NK-92 treated with Interleukin-12 subunit alpha and Interleukin-12 subunit beta, amount 100 ng/mL, for 24 hours (cell line): ENCODE data around the gene BSG.
"Not testable (repeated sequence)": the region's sequence is repeated elsewhere in the genome, so short reads cannot be mapped to it uniquely, and the experiment has no call there.

Source experiments
- DNase-seq: peaks from one replicate; lab custom pipeline; 2025; lab: John Stamatoyannopoulos, UW

The BSG gene

DNA sequence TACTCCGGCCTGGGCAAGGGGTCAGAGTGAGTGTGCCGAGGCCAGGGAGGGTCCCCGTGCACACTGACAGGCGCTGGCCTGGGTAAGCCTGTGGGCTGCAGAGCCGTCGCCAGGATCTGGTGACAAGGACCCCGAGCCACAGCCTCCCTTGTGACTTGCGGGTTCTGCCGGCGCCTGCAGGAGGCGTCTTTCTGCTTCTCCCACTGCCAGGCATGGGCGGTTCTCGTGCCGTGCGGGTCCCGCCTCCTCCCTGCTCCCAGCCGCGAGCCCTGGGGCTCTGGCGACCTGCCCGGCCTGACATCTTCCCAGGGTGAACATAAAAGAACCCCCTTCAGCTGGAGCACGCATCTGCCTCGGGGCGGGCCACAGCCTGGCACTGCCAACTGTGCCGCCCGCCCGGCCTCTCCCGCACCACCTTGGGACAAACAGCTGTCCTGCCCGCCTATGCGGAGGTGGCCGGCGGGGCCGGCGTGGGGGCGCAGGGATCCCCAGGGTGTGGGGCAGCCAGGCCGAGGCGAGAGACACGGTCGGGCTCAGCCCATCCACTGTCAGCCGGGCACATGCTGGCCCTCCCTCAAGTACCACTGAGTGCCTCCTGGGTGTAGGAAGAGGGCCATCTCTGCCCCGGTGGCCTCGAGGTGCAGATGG lies 15.8 kb downstream of the BSG start:
- no peak for DNase-seq

DNA sequence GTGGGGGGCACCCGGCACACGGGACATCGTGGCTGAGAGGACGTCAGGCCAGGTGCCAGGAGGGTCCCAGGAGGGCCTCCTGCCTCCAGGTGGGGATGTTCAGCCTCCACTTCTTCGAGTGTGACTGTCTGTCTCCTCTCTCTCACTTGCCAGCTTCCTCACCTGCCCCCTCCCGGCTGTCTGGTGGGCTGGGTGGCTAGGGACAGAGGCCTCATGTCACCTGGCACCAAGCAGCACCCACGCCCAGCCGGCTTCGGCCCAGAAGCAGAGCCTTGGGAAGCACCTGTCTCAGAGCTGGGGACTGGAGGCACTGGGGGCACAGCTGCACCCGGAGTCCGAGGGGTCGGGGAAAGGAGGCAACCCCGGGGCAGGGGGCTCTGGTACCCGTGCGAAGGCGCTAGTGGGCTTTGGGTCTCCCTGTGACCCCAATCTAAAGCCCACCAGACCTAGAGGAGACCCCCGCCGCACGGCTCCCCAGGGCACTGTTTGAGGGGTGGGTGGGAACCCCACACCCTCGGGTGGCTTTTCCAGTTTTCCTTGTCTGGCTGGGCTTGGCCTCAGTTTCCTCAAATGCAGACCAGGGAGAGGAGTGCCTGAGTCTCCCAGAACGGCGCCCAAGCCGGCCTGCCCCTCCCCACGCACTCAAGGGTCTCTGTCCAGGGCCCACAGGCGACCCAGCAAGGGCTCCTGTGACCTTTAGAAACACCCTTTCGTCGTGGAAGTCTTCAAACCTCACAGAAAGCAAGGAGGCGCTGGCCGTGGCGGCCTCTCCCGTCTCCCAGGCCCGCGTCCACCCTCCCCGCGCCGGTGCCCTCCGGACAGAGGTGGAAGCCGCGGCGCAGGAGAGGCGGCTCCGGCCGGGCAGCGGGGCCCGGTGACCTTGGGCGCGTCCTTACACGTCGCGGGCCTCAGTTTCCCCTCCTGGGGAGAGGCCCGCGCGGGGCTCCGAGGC lies 16.6 kb downstream of the BSG start:
- no peak for DNase-seq

DNA sequence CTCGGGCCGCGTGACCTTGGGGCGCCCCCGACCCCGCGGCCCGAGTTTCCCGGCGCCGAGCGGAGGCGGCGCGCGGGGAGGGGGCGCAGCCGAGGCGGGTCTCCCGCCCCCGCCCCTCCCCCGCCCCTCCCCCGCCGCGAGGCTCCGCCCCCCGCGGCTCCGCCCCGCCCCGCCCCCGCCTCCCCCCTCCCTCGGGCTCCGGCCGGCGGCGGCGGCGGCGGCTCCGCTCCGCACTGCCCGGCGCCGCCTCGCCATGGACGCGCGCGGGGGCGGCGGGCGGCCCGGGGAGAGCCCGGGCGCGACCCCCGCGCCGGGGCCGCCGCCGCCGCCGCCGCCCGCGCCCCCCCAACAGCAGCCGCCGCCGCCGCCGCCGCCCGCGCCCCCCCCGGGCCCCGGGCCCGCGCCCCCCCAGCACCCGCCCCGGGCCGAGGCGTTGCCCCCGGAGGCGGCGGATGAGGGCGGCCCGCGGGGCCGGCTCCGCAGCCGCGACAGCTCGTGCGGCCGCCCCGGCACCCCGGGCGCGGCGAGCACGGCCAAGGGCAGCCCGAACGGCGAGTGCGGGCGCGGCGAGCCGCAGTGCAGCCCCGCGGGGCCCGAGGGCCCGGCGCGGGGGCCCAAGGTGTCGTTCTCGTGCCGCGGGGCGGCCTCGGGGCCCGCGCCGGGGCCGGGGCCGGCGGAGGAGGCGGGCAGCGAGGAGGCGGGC lies 17.4 kb downstream of the BSG start, which contains the start of gene HCN2:
Gene HCN2, plus strand, starts transcription at position 189 of the 703 bp plus-strand sequence. Its CDS starts 65 bp downstream, at position 254.
- no peak for DNase-seq

DNA sequence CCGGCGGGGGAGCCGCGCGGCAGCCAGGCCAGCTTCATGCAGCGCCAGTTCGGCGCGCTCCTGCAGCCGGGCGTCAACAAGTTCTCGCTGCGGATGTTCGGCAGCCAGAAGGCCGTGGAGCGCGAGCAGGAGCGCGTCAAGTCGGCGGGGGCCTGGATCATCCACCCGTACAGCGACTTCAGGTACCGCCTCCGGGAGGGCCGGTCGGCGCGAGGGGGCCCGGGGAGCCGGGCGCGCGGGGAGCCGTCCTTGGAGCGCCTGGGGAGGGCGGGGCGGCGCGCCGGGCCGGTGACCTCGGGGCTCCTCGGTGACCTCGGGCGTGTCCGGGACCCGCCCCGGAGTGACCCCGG lies 18.0 kb downstream of the BSG start:
- DNase-seq = no peak

DNA sequence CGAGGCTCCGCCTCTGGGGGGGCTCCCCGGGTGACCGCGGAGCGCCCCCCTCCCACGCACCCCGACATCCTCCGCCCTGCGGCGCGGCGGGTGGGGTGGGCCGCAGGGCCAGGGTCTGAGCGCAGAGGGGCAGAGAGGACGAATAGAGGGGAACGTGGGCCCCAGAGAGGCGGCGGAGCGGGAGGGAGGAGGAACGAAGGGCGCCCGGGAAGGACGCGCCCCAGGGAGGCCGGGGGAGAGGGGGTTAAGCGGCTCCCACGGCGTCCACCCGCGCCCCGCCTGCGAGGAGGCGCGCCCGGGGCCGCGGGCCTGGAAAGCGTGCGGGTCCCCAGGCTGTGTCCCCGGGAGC lies 18.3 kb downstream of the BSG start:
- DNase-seq = no peak

DNA sequence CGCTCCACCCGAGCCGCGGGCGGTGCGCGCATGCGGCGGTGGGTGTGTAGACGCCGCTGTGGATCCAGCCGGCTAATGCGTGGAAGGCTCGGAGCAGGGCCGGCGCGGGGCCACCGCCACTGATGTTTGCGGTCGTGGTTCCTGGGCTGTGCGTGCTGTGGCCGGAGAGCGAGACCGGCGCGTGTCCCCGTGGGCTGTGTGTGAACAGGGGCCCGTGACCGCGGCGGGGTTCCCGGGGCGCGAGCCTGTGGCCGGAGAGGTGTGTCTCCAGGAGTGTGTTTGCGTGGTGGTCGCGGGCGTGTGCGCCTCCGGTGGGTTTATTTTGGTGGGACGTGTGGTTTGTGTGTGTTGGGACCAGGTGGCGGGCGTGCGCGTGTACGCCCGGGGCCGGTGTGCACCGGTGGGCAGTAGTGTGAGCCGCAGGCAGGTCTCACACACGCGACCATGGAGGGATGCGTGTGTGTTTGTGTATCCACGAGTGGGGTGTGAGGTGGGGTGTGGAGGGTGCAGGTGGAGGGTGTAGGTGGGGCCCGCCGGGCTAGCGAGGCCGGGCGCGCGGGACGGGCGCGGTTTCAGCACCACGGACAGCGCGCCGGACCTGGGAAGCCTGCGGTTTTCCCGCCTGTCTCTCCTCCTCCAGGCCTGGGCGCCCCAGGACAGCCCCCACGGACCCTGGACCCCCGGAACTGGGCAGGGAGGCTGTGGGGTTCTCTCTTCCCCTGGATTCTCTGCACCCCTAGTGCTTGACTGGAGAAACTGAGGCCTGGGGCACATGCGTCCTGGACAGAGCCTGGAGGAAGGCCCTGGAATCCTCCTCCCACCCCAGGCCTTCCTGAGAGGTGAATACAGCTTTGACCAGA lies 18.9 kb downstream of the BSG start:
- no peak for DNase-seq

DNA sequence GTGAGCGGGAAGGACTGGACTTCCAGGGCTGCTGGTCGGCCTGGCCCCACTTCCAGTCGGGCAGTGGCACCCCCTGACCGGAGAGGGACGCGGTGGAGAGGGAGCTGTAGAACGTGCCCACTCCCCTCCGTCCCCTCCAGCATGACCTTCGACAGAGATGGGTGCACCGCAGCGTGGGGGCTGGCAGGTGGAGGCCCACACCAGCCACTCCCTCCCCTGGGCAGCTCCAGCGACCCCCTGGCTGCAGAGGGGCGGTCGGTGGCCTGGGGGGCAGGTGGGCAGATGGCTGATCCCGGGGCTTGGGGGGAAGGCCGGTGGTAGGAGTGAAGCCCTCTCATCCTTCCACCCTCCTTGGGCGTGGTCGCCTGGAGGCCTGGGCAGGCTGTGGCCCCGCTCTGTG lies 19.7 kb downstream of the BSG start:
- DNase-seq = no peak

DNA sequence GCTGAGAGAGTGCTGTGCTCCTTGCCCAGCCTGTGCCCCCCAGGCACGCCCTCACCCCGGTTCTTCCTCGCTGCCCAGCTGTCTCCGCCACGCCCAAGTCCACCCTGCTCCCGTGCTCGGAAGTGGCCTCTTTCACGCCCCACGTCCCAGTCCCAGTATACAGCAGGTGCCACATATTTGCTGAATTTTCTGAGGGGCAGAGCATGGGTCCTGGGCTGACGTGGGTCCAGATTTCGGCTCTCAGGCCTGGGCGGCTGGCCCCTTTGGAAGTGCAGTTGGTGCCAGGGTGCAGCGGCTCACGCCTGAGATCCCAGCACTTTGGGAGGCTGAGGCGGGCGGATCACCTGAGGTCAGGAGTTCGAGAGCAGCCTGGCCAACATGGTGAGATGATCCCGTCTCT lies 20.7 kb downstream of the BSG start:
- no peak for DNase-seq

DNA sequence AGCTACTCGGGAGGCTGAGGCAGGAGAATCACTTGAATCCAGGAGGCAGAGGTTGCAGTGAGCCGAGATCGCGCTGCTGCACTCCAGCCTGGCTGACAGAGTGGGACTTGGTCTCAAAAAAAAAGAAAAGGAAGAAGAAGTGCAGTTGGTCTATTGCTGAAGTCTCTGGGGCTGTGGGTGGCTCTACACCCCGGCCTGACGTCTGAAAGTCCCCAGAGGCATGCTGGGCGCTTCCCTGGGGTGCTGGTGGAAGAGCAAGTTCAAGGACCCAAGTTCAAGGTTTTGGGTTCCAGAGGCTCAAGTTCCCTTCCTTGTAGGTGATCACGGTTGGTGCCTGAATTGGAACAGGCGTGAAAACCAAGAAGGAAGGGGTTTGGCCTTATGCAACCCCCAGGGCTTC lies 21.1 kb downstream of the BSG start:
- no peak for DNase-seq

DNA sequence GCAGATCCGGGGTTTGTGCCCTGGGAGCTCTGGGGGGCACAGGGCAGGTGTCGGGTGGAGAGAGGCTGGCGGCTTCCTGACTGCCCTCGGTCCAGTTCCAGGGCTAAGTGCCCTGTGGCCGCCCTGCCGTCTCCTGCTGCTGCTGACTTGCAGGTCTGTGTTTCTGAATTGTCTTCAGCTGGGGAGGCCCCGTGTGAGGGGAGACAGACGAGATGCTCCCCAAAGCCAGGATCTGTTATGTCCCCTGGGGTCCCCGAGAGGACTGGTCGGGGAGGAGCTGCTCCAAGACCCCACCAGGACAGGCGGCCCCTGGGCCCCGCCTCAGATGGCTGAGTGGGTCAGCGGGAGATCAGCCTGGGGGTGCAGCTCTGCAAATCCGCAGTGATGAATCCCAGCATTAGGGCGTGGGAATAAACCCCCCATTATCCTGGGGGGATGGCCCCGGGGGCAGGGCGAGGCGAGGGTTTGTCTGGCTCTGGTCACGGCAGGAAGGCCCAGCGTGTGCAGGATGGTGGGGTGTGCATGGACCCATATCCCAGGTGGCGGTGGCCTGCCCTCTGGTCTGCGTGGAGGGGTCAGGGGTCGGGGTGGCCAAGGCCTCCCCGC lies 22.0 kb downstream of the BSG start:
- no peak for DNase-seq

DNA sequence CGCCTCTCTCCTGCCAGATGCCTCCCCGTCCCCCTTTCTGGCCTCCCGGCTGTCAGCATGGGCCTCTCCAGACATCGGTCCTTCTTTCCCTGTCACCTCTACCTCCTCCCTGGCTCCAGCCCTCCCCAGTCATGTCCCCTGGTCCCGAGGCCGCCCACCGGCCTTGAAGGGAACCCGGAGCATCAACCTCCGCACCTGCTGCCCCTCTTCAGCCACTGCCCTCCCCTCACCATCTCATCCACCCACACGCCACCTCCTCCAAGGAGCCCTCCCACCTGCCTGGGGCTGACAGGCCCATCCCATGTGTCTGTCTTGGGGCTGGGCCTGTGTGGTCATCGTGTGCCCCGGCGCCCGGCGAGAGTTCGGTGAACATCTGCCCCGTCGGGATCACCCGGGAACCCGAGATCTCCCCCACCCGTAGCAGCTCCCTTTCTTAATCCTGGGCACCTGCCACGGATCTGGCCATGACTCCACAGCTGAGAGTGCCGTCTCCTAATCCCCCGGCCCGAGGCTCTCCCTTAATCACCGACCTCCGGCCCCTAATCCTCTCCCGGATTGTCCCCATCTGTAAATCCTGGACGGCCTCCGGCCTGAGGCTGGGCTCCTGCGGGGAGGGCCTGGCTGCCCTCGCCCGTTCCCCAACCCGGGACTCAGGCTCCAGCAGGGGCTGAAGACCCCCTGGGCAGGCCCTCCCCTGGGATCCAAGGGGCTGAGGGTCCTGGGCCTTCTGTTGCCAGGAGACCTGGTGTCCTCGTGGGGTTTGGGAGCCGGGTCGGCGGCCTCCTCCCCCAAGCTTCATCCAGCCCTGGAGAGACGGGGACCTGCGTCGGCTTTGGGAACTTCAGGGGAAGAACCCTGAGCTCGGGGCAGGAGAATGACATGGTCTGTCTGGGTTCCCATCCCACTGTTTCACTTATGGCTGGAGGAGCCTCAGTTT lies 23.2 kb downstream of the BSG start:
- no peak for DNase-seq

DNA sequence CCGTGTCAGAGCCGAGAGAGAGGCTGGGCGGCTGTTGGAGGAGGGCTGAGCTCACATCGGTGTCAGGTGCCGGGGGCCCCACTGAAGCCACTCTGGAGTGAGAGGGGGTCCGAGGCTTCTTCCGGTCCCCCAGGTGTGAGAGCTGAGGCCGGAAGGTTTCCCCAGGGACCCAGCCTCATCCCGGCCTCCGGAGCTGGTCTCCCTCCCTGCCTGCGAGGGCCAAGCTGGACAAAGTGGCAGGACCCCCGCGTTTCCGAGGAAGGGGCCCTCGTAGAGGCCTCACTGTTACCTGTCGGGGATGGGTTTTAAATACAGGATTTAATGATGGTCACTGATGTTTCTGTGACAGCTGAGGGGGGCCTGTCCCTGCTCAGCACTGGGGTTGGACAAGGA lies 23.9 kb downstream of the BSG start:
- no peak for DNase-seq

DNA sequence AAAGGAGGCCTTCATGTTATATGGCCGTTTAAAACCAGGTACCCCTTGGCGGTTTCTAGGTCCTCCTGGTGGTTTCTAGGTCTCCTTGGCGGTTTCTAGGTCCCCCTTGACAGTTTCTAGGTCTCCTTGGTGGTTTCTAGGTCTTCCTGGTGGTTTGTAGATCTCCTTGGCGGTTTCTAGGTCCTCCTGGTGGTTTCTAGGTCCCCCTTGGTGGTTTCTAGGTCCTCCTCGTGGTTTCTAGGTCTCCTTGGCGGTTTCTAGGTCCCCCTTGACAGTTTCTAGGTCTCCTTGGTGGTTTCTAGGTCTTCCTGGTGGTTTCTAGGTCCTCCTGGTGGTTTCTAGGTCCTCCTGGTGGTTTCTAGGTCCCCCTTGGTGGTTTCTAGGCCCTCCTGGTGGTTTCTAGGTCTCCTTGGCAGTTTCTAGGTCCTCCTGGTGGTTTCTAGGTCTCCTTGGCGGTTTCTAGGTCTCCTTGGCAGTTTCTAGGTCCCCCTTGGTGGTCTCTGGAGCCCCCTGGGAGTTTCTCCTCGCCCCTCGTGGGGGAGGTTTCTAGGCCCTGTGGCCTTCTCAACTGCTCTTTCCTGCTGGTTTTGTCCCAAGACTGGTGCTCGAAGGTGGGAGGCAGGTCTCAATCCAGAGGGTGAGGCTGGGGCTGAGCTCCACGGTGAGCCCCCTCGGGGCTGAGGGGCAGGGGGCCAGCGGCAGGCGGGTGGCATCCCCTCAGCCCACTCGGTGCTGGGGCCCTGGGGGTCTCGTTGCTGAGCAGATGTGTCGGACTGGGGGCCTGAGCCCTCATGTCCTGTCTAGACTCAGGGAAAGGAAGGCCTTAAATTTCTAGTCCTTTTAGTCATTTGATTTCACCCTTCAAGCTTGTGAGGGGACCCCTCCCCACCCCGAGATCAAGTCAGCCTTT lies 25.3 kb downstream of the BSG start:
- no peak for DNase-seq

DNA sequence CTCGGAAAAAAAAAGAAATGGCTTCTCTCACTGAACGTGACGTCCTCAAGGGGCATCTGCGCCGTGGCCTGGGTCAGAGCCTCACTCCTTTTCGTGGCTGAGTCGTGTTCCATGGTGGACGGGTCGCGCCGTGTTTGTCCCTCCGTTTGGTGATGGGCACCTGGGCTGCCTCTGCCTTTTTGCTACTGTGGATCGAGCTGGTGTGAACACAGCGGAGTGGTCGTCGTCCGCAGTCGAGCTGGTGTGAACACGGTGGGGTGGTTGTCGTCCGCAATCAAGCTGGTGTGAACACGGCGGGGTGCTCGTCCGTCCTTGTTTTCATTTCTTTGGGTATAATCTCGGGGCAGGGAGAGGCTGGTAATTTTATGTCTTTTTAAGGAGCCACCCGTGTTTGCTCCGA lies 28.9 kb downstream of the BSG start:
- no peak for DNase-seq

DNA sequence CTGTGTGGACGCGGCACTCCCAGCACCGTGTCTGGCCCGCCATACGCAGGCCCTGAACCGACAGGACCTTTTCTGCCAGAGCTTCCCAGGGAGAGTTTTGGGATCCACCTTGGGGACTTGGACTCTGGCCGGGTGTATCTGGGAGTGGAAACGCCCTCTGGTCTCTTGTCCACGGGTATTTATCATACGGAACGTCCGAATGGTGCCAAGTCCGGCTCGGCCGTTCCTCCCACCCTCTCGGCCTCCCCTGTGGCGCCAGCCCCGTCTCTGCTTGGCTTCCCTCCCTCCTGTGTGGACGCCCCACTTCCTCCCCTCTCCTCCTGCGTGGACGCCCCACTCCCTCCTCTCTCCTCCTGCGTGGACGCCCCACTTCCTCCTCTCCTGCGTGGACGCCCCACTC lies 29.4 kb downstream of the BSG start:
- DNase-seq = no peak

DNA sequence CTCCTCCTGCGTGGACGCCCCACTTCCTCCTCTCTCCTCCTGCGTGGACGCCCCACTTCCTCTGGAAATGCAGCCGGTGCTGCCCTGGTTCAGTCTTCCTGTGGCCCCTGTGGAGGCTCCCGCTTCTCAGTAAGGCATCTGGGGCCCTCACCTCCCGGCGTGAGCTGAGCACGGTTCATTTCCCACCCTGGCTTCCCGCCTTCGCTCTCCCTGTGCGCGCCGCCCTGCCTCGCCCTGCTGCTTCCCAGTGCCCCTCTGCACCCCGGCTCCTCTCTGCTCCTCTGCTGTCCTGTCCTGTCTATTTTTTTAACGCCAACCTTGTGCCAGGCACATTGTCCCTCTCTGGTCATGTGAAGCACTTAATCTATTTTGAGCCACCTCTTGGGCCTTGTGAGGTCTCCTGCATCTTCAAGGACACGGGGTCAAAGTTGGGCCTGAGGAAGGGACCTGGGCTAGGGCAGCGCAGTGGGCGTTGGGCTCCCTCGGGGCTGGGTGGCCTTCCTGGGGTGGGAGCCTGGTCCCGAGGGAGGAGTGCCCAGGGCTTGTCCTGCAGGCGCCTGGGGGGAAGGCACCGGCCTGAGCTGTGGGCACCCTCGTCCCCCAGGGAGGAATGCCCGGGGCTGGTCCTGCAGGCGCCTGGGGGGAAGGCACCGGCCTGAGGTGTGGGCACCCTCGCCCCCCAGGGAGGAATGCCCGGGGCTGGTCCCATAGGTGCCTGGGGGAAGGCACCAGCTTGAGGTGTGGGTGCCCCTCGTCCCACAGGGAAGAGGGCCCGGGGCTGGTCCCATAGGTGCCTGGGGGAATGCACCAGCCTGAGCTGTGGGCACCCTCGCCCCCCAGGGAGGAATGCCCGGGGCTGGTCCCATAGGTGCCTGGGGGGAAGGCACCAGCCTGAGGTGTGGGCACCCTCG lies 30.2 kb downstream of the BSG start:
- no peak for DNase-seq

DNA sequence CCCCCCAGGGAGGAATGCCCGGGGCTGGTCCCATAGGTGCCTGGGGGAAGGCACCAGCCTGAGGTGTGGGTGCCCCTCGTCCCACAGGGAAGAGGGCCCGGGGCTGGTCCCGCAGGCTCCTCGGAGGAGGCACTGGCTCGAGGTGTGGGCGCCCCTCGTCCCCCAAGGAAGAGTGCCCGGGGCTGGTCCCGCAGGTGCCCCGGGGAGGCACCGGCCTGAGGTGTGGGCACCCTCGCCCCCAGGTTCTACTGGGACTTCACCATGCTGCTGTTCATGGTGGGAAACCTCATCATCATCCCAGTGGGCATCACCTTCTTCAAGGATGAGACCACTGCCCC lies 30.9 kb downstream of the BSG start:
- not testable (repeated sequence) for DNase-seq

DNA sequence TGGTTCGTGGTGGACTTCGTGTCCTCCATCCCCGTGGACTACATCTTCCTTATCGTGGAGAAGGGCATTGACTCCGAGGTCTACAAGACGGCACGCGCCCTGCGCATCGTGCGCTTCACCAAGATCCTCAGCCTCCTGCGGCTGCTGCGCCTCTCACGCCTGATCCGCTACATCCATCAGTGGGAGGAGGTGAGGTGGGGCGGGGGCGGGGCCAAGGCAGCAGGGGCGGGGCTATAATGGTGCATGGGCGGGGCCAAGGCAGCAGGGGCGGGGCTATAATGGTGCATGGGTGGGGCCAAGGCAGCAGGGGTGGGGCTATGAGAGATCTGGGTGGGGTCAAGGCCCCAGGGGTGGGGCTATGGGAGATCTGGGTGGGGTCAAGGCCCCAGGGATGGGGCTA lies 31.4 kb downstream of the BSG start:
- not testable (repeated sequence) for DNase-seq
